ENCODE data around the gene FGF3.
A peak's percentile ranks its signal among the peaks of the same experiment; 100 is the strongest.

Gene FGF3

DNA sequence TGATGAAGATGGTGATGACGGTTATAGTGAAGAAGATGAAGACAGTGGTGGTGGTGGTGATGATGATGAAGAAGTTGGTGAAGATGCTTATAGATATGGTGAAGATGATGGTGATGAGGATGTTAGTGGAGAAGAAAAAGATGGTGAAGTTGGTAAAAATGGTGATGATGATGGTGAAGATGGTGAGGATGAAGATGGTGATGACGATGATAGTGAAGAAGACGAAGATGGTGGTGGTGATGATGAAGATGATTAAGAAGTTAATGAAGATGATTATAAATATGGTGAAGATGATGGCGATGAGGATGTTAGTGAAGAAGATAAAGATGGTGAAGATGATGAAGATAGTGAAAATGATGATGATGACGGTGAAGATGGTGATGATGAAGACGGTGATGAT lies 25.2 kb upstream of the FGF3 start:
- DNase-seq (ENCODE audit: low spot score), result no peak
- in situ Hi-C loops (cut with MboI; ENCODE audit: low pct_unique_long_range_greater_than_20kb, low sequenced_read_pairs, unreplicated experiment), result no loop called here
- TF ChIP-seq CTCF (IDR thresholded peaks at IDR 0.05; ENCODE audit: extremely low read depth, insufficient read depth, missing control alignments), result no peak

DNA sequence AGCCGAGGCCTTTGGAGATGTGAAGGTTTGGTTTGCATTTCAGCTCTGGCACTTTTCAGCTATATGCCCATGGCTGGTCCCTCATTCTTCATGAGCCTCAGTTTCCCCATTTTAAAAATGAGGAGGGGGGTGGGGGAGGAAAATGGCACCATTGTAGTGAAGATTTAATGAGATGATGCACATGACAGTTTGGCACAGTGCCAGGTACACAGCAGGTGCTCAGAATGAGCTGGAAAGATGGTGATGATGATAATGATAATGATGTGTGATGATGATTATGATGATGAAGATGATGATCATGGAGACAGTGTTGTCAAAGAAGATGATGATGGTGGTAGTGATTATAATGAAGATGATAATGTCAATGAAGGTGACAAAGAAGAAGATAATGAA lies 24.3 kb upstream of the FGF3 start:
- no peak for DNase-seq (ENCODE audit: low spot score)
- in situ Hi-C loops (cut with MboI; ENCODE audit: low pct_unique_long_range_greater_than_20kb, low sequenced_read_pairs, unreplicated experiment), result no loop called here
- no peak for TF ChIP-seq CTCF (IDR thresholded peaks at IDR 0.05; ENCODE audit: extremely low read depth, insufficient read depth, missing control alignments)

DNA sequence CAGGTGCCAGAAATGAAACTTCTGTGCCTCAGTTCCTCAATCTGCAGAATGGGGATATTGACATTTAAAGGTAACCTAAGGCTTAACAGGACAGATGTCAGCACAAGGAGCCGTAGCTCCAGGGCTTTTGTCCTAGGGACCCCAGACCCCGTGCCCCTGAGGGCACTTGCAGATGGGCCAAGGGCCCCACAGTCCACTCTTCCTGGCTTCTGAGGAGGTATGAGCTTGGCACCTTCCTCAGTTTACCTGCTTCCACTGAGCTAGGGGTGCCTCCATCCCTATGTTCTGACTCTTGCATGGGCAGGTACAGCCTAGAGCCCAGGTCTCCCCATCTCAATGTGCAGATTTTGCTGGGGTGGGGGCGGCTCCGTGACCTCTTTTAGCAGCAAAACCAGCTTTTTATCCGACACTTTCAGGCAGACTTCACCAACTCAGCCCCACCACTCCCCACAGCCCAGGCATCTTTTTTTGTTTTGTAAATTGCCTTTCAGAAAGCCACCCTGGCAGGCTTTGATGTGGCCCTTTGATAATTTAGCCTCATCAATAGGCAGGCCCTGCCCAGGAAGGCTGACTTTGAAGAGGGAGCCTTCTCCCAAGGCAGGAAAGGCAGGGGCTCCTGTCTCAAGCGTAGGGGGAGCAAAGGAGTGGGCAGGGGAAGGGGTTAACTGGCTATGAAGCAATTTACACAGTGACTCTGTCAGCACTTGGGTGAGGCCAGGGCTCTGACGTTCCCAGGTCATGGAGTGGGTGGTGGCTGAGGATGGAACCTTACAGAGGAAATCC lies 23.7 kb upstream of the FGF3 start:
- DNase-seq (ENCODE audit: low spot score), result no peak
- no peak for TF ChIP-seq CTCF (IDR thresholded peaks at IDR 0.05; ENCODE audit: extremely low read depth, insufficient read depth, missing control alignments)
- in situ Hi-C loops (cut with MboI; ENCODE audit: low pct_unique_long_range_greater_than_20kb, low sequenced_read_pairs, unreplicated experiment), result no loop called here

DNA sequence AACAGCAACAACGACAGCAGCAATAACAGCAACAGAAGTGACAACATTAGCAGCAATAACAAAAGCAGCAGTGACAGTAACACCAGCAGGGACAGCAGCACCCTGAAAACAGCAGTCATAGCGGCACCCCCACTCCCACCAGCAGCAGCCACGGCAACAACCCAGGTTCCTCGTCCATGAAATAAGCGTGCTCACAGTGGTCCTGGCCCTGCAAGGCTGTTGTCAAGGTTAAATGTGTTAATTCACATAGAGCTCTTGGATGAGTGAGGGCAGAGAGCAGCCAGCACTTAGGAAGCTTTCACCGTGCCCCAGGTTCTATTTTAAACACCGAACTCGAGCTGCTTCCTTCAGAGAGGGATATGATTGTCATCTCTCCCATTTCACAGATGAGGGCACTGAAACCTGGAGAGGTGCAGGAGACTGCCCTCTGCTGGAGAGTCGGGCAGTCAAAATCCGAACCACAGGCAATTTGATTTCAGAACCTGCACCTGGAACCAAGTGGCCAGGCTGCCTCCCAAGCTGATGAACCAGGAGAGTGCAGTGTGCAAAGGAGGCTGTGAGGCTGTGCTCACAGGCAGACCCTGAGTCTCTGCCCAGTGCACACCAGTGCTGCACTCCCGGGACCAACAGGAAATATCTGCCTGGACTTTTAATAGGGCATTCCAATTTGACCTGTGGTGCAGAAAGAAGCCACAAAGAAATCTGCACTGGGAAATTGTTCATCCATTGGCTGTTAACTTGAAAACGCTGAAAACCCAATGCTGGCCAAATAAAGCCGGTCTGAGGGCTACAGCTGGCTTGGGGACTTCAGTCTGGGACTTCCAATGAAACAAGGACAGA lies 22.9 kb upstream of the FGF3 start:
- in situ Hi-C loops (cut with MboI; ENCODE audit: low pct_unique_long_range_greater_than_20kb, low sequenced_read_pairs, unreplicated experiment), result no loop called here
- DNase-seq (ENCODE audit: low spot score), result no peak
- TF ChIP-seq CTCF (IDR thresholded peaks at IDR 0.05; ENCODE audit: extremely low read depth, insufficient read depth, missing control alignments), result peak; percentile 50

- no peak for TF ChIP-seq CTCF (IDR thresholded peaks at IDR 0.05; ENCODE audit: extremely low read depth, insufficient read depth, missing control alignments)
- in situ Hi-C loops (cut with MboI; ENCODE audit: low pct_unique_long_range_greater_than_20kb, low sequenced_read_pairs, unreplicated experiment), result no loop called here
- no peak for DNase-seq (ENCODE audit: low spot score)
These were observed 22.1 kb upstream of the FGF3 start for GRCh38 chr11:69841170-69841858.

DNA sequence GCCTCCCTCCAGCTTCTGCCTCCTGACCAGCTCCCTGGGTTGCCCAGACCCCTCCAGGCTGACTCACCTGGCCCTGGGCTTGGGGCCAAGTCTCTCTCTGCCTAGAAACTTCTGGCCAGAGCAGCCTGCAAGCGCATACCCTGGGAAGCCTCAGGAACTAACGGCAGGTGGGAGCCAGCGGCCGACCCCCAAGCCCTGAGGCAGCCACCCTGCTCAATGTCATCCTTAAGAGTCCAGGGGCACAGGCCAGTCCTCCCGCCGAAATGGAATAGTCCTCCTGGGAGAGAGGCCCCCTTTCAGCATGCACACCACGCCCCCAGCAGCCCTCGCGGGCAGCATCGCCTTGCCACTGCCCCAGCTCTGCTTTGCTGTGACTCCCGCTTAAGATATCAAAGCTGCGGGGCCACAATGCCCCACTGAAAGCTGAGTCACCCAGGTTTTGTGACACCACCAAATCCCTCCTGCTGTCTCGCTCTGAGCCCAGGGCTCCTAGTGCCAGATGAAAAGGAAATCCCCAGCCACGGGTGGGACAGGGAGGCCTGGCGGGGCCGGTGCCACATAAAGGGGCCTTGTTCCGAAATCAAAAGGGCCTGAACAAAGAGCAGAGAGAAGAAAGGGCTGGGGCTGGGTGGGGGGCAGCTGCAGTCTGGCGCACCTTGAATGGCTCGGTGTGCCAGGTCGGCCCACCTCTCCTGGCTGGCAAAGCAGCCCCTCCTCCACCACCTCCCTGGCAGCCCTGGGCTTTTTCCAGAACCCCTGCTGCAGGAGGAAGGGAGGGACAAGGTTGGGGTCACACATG lies 21.4 kb upstream of the FGF3 start:
- DNase-seq (ENCODE audit: low spot score), result no peak
- in situ Hi-C loops (cut with MboI; ENCODE audit: low pct_unique_long_range_greater_than_20kb, low sequenced_read_pairs, unreplicated experiment), result no loop called here
- TF ChIP-seq CTCF (IDR thresholded peaks at IDR 0.05; ENCODE audit: extremely low read depth, insufficient read depth, missing control alignments), result no peak

Measured in GM13977 (cell line).